Activated CD4-positive, alpha-beta T cell treated with anti-CD3 and anti-CD28 coated beads for 36 hours (primary cell): Measurements from ENCODE around the gene RPLP2. TPM values are rescaled to one million over a fixed set of nuclear protein-coding genes. Genes with fewer than 3 reads are reported as not detected.

Source experiments
- ATAC-seq: fragments of 200-7000 bp; cut with Tn5 transposase; one replicate; pipeline ENCODE4 v1.10.0; 2021; ENCODE audit warnings: mild to moderate bottlenecking, moderate library complexity
- CTCF ChIA-PET: fragments of 350-600 bp; sonication (Branson Sonifier 250); formaldehyde crosslinking; loops from one replicate; lab custom pipeline; 2021; ENCODE audit warnings: antibody characterized with exemption; lab: Charles Lee
- POLR2A ChIA-PET: fragments of 350-600 bp; sonication (Branson Sonifier 250); formaldehyde crosslinking; loops from one replicate; lab custom pipeline; 2021; ENCODE audit warnings: antibody characterized with exemption, inconsistent platforms; lab: Charles Lee
- DNase-seq: peaks from one replicate; pipeline ENCODE4 v3.0.0-alpha.2; 2020
- H3K27ac Mint-ChIP-seq: one replicate; pipeline ENCODE4 v1.8.0; 2021; ENCODE audit warnings: mixed read lengths
- H3K27me3 Mint-ChIP-seq: one replicate; pipeline ENCODE4 v1.8.0; 2021; ENCODE audit warnings: mixed read lengths
- H3K36me3 Mint-ChIP-seq: one replicate; pipeline ENCODE4 v1.8.0; 2021; ENCODE audit warnings: low read depth, mixed read lengths
- H3K4me1 Mint-ChIP-seq: one replicate; pipeline ENCODE4 v1.8.0; 2021; ENCODE audit warnings: mixed read lengths
- H3K4me3 Mint-ChIP-seq: one replicate; pipeline ENCODE4 v1.8.0; 2021; ENCODE audit warnings: mild to moderate bottlenecking, moderate library complexity, mixed read lengths
- H3K9me3 Mint-ChIP-seq: one replicate; pipeline ENCODE4 v1.8.0; 2021; ENCODE audit warnings: low read depth, mixed read lengths
- intact Hi-C, 2 experiments: fragments of 100-400 bp; cut with DNase I in 1 of 2; cut with micrococcal nuclease in 1 of 2; formaldehyde crosslinking; loops; one replicate each; pipeline versions ENCODE4 v1.14.2 to v1.15.1; 2022 to 2024; cut with DNase I, micrococcal nuclease
- total RNA-seq, 2 experiments: library from RNA; stranded (reverse); gene quantifications; one replicate each; pipeline ENCODE4 v1.2.3, GENCODE V29; 2021

RPLP2 gene
- total RNA-seq, 2 experiments from 2014 or later, result 2,132 to 3,230 TPM

DNA sequence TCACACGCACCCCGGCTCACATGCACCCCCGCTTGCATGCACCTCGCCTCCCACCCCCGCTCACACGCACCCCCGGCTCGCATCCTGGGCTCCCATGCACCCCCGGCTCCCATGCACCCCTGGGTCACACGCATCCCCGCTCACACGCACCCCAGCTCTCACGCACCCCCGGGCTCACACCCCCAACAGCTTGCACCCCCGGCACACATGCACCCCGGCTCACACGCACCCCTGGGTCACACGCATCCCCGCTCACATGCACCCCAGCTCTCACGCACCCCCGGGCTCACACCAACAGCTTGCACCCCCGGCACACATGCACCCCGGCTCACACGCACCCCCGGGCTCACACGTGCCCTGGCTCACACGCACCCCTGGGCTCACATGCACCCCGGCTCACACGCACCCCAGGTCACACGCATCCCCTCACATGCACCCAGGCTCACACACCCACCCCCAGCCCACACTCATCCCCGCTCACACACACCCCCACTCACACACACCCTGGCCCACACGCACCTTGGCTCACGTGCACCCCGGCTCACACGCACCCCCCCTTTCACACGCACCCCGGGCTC lies 49.1 kb downstream of the RPLP2 start:
- ChIA-PET POLR2A (no interaction called here), CTCF (no interaction called here)
- intact Hi-C loops, result no loop called here
- Mint-ChIP-seq H3K36me3 (no peaks in the 10 kb centered on the region), H3K27ac (no peak overlapping the region), H3K4me3 (no peak overlapping the region), H3K27me3 (no peaks in the 10 kb centered on the region), H3K9me3 (no peaks in the 10 kb centered on the region), H3K4me1 (no peaks in the 10 kb centered on the region)
- DNase-seq (no peak), ATAC-seq (no peak)

- no peaks in the 10 kb centered on the region for H3K9me3 Mint-ChIP-seq
- no peak overlapping the region for H3K27ac Mint-ChIP-seq
- CTCF ChIA-PET, result no interaction called here
- H3K4me3 Mint-ChIP-seq, result no peak overlapping the region
- intact Hi-C loops, result no loop called here
- POLR2A ChIA-PET, result no interaction called here
- H3K27me3 Mint-ChIP-seq, result no peaks in the 10 kb centered on the region
- H3K4me1 Mint-ChIP-seq, result no peaks in the 10 kb centered on the region
- H3K36me3 Mint-ChIP-seq, result no peaks in the 10 kb centered on the region
- no peak for DNase-seq
- no peak for ATAC-seq
Observed at GRCh38 chr11:859394-860131, 49.8 kb downstream of the RPLP2 start.

DNA sequence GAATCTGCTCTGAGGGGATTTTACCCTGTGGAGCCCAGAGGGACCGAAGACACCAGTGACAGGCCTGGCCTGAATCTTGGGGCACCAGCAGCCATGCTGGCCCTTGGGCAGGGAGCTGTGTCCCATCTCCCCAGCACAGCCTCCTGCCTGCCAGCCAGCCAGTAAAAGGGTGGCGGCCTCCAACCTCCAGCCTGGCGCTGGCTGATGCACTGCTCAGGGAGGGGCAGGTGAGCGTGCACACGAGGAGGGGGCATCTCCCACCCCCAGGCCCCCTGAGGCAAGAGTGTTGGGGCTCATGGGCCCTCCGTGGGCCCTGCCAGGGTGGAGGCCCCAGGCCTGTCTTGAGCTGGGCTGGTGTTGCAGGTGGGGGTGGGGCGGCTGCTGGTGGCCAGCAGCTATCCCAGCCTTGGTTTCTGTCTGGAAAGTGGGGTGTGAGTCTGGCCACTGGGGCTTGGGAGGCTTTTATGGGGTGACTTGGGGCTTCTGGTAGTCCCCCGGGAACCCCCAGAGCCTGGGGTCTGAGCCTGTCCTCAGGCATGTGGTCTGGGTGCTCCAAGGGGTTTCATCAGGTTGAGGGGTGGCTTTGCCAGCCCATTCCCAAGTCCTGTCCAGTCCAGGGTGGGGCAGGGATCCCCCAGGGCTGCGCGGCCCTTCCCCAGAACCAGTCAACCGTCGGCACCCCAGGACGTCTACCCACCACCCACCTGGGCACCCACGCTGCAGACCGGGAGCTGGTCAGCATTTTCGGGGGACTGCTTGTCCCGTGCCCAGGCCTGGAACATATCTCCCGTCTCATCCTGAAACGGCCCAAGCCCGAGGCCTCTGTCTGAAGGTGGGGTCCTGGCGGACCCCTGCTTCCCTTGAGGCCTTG lies 50.7 kb downstream of the RPLP2 start:
- Mint-ChIP-seq H3K4me3 (no peak overlapping the region), H3K36me3 (no peaks in the 10 kb centered on the region), H3K9me3 (no peaks in the 10 kb centered on the region), H3K27ac (no peak overlapping the region), H3K27me3 (no peaks in the 10 kb centered on the region), H3K4me1 (no peaks in the 10 kb centered on the region)
- DNase-seq (no peak), ATAC-seq (no peak)
- intact Hi-C loops, result no loop called here
- ChIA-PET CTCF (no interaction called here), POLR2A (no interaction called here)

GRCh38 chr11:861105-861479 lies 51.3 kb downstream of the RPLP2 start:
- Mint-ChIP-seq H3K4me1 (no peaks in the 10 kb centered on the region), H3K27ac (no peak overlapping the region), H3K4me3 (no peak overlapping the region), H3K27me3 (no peaks in the 10 kb centered on the region), H3K9me3 (no peaks in the 10 kb centered on the region), H3K36me3 (no peaks in the 10 kb centered on the region)
- ChIA-PET POLR2A (no interaction called here), CTCF (no interaction called here)
- ATAC-seq, result no peak
- intact Hi-C loops, result no loop called here
- DNase-seq, result no peak

DNA sequence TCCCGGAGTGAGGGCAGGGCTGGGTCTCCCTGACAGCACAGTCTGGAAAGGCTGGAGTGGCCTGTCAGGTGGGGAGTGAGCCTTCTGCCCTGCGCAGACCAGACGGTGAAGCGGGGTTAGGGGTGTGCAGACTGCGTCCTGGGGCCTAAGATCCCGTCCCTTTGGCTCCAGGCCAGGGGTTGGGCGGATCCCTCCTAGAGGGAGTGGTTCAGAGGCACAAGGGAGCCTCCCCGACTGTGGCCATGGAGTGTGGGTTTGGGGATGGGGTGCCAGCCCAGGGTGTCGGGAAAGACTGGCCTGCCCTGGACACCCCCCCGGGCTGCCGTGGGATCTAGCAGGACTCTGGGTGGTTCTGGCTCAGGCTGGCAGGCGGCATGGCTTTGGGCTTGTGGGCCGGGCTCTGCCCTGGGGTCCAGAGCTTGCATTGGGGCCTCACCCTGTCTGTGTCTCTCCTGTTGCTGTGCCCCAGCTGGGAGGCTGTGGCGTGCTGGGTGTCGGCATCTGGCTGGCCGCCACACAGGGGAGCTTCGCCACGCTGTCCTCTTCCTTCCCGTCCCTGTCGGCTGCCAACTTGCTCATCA lies 52.4 kb downstream of the RPLP2 start:
- no peak overlapping the region for H3K27ac Mint-ChIP-seq
- intact Hi-C loops, result no loop called here
- no peak overlapping the region for H3K4me3 Mint-ChIP-seq
- ATAC-seq (no peak), DNase-seq (no peak)
- ChIA-PET POLR2A (no interaction called here), CTCF (no interaction called here)
- H3K4me1 Mint-ChIP-seq, result no peaks in the 10 kb centered on the region
- H3K27me3 Mint-ChIP-seq, result no peaks in the 10 kb centered on the region
- no peaks in the 10 kb centered on the region for H3K9me3 Mint-ChIP-seq
- no peaks in the 10 kb centered on the region for H3K36me3 Mint-ChIP-seq

Other genes starting within 250 kb of the RPLP2 start
- gene LMNTD2, start 249.2 kb upstream of the RPLP2 start, total RNA-seq, result 1 to 10 TPM; 2.7 to 4.9 TPM
- gene RASSF7, start 249.0 kb upstream of the RPLP2 start, total RNA-seq, result 10 to 100 TPM; 16.8 TPM
- gene PHRF1, start 233.5 kb upstream of the RPLP2 start, total RNA-seq, result 10 to 100 TPM; 40.0 to 44.5 TPM
- 10 to 100 TPM; 57.1 to 62.6 TPM for gene IRF7, start 194.0 kb upstream of the RPLP2 start, total RNA-seq
- not detected for gene CDHR5, start 185.0 kb upstream of the RPLP2 start, total RNA-seq
- not detected for gene SCT, start 182.8 kb upstream of the RPLP2 start, total RNA-seq
- gene DRD4, start 172.7 kb upstream of the RPLP2 start, total RNA-seq, result under 1 TPM; 0.30 to 0.47 TPM
- gene DEAF1, start 114.7 kb upstream of the RPLP2 start, total RNA-seq, result 10 to 100 TPM; 47.4 to 56.6 TPM
- gene TMEM80, start 114.2 kb upstream of the RPLP2 start, total RNA-seq, result 10 to 100 TPM; 11.4 to 11.9 TPM
- gene EPS8L2, start 103.7 kb upstream of the RPLP2 start, total RNA-seq, result 10 to 100 TPM in 1 of 2 experiments, 1 to 10 TPM in 1; 8.0 to 10.5 TPM
- gene TALDO1, start 62.5 kb upstream of the RPLP2 start, total RNA-seq, result 100 to 1,000 TPM; 239 to 246 TPM
- gene GATD1, start 32.5 kb upstream of the RPLP2 start, total RNA-seq, result 10 to 100 TPM; 45.7 to 59.8 TPM
- gene CEND1, start 19.9 kb upstream of the RPLP2 start, total RNA-seq, result 1 to 10 TPM in 1 of 2 experiments, under 1 TPM in 1; 0.50 to 1.1 TPM
- gene SLC25A22, start 11.7 kb upstream of the RPLP2 start, total RNA-seq, result 10 to 100 TPM; 33.9 to 36.6 TPM
- gene PIDD1, start 4.7 kb upstream of the RPLP2 start, total RNA-seq, result 10 to 100 TPM; 21.1 to 29.1 TPM
- gene PNPLA2, start 8.9 kb downstream of the RPLP2 start, total RNA-seq, result 10 to 100 TPM; 24.7 to 26.2 TPM
- under 1 TPM; 0.33 to 0.50 TPM for gene CRACR2B, start 18.0 kb downstream of the RPLP2 start, total RNA-seq
- gene CD151, start 23.0 kb downstream of the RPLP2 start, total RNA-seq, result 10 to 100 TPM; 36.8 to 38.6 TPM
- 10 to 100 TPM; 74.6 to 79.4 TPM for gene POLR2L, start 32.6 kb downstream of the RPLP2 start, total RNA-seq
- gene TSPAN4, start 32.9 kb downstream of the RPLP2 start, total RNA-seq, result 1 to 10 TPM; 5.2 to 6.0 TPM
- gene CHID1, start 100.8 kb downstream of the RPLP2 start, total RNA-seq, result 10 to 100 TPM; 60.4 to 75.3 TPM
- 10 to 100 TPM; 43.5 to 71.6 TPM for gene AP2A2, start 115.9 kb downstream of the RPLP2 start, total RNA-seq
- not detected for gene MUC6, start 226.8 kb downstream of the RPLP2 start, total RNA-seq